Esophagus squamous epithelium (tissue), 4 donors: ENCODE data around the gene NPHP4.

Source experiments
- CTCF ChIP-seq, 6 experiments: fragments of 450-650 bp in 4 of 6; fragments of 200-600 bp in 2 of 6; sonication (generic) in 2 of 6; IDR thresholded peaks; one replicate each; pipeline ENCODE4 v1.5.1; 2016 to 2019; ENCODE audit warnings: antibody characterized with exemption in 6 of 6, mild to moderate bottlenecking in 4 of 6, moderate library complexity in 4 of 6
- POLR2A ChIP-seq, 4 donors: fragments of 450-650 bp; IDR thresholded peaks; one replicate each; pipeline ENCODE4 v1.6.1; 2017; ENCODE audit warnings: antibody characterized with exemption in 4 of 4, mild to moderate bottlenecking in 4 of 4, moderate library complexity in 3 of 4

DNA sequence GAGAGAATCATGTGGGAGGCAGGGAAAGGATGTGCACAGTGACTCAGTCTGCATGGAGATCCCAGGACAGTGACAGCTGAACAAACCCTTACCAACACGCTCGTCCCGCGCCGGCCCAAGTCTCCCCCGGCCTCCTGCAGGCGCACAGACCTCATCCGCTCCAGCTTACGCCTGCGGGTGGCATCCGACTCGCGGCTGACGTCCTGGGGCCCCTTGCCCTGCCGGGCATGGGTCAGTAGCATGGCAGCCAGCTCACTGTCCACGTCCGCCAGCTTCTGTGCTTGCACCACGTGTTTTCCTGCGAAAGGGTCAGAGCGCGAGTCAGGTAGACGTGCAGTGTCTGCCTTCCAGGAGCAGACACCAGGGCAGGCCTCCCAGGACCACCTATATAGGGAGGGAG is 115.2 kb downstream of the NPHP4 start:
- TF ChIP-seq CTCF (IDR thresholded peaks at IDR 0.05) (no peak), POLR2A (IDR thresholded peaks at IDR 0.05) (no peak)
